Heart right ventricle (tissue), 16 donors: Measurements from ENCODE around the gene NTPCR. TPM values are rescaled to one million over a fixed set of nuclear protein-coding genes. Genes with fewer than 3 reads are reported as not detected.

Source experiments
- ATAC-seq, 8 donors: fragments of 200-7000 bp; cut with Tn5 transposase; one replicate each; pipeline ENCODE4 v1.9.1; 2020; ENCODE audit warnings: mild to moderate bottlenecking in 8 of 8, moderate library complexity in 8 of 8, moderate number of reproducible peaks in 1 of 8
- DNase-seq, 2 donors: peaks; one replicate each; pipeline ENCODE4 v3.0.0-alpha.2; 2020
- H3K27ac ChIP-seq, 10 donors: fragments of 200-600 bp; sonication (generic) in 2 of 10; one replicate each; pipeline versions ENCODE4 v1.5.0 to v1.8.0; 2020 to 2022; ENCODE audit warnings: mild to moderate bottlenecking in 3 of 10
- H3K27me3 ChIP-seq, 7 donors: fragments of 200-600 bp; one replicate each; pipeline ENCODE4 v1.8.0; 2021 to 2022; ENCODE audit warnings: mild to moderate bottlenecking in 2 of 7
- H3K36me3 ChIP-seq, 9 donors: fragments of 200-600 bp; sonication (generic) in 1 of 9; one replicate each; pipeline versions ENCODE4 v1.5.0 to v1.8.0; 2020 to 2022; ENCODE audit warnings: mild to moderate bottlenecking in 2 of 9
- H3K4me1 ChIP-seq, 9 donors: fragments of 200-600 bp; sonication (generic) in 1 of 9; one replicate each; pipeline versions ENCODE4 v1.5.0 to v1.8.0; 2020 to 2022; ENCODE audit warnings: mild to moderate bottlenecking in 4 of 9
- H3K4me3 ChIP-seq, 10 donors: fragments of 200-600 bp; sonication (generic) in 2 of 10; one replicate each; pipeline versions ENCODE4 v1.5.0 to v1.8.0; 2020 to 2022; ENCODE audit warnings: mild to moderate bottlenecking in 7 of 10, moderate library complexity in 2 of 10
- H3K9me3 ChIP-seq, 11 donors: fragments of 200-600 bp in 10 of 11; sonication (generic) in 2 of 11; one replicate each; pipeline versions ENCODE4 v1.5.0 to v1.8.0; 2013 to 2022; ENCODE audit warnings: mild to moderate bottlenecking in 2 of 11, control low read depth in 1 of 11, moderate library complexity in 1 of 11
- CTCF ChIP-seq, 9 donors: fragments of 200-600 bp; sonication (generic) in 2 of 9; IDR thresholded peaks; one replicate each; pipeline versions ENCODE4 v1.5.0 to v1.8.0; 2021 to 2022; ENCODE audit warnings: antibody characterized with exemption in 9 of 9, mild to moderate bottlenecking in 5 of 9, moderate library complexity in 1 of 9
- WGBS, 2 donors: extraction: QIAGEN DNeasy Blood & Tissue Kit; methylation state at CpG; one replicate each; pipeline ENCODE4 v1.1.7; 2013; ENCODE audit warnings: inconsistent platforms in 1 of 2; 5-methylcytosine and 5-hydroxymethylcytosine counted together
- intact Hi-C, 10 donors: fragments of 100-400 bp; cut with DNase I; formaldehyde crosslinking; loops; one replicate each; pipeline versions ENCODE4 v1.11.1 to v1.14.2; 2022
- polyA plus RNA-seq, 2 donors: library from polyadenylated mRNA; stranded (reverse); fragments of 200-250 nt; gene quantifications; one replicate each; pipeline ENCODE4 v1.2.3, GENCODE V29; 2013
- total RNA-seq, 10 donors: library from RNA; stranded (reverse); fragmentation: NEBNext Ultra II Directional in 3 of 10; extraction: Animal tissue kit (Norgen Biotek cat#: 25700) in 3 of 10; gene quantifications; one replicate each; pipeline versions ENCODE4 v1.2.1 to v1.2.4, GENCODE V29; 2021 to 2023
- donor health status: Arrhythmogenic right ventricular cardiomyopathy.
- donor health status: ischemic (EF 13 %, LVEDD 7.1; RV severe dilation, severe dysfunction).
- donor health status: healthy with polysubstance abuse.
- donor health status: DM: no; HTN: yes; CAD: no.
- donor health status: DM: no; HTN: no; CAD: no.
- donor health status: ischemic (EF 25% LVEDD 6.9; RV normal size, moderate dysfunction).
- donor health status: ischemic (EF 25% LVEDD 5.7; RV mildly dilated, moderate dysfunction).
- donor health status: healthy.
- donor health status: DM: yes; HTN: yes; CAD: no.
- donor health status: Ischemic cardiomyopathy.
- donor health status: ischemic (EF 35%, LVEDD 5.7; RV mildly dilated, moderate dysfunction).
- donor health status: nonischemic (EF 11% LVEDD 7.7; RV severe dilation, severe dysfunction).
- donor health status: DM: yes; HTN: yes; CAD: no.
- donor health status: PGD.
- donor health status: ischemic (EF 29% LVEDD 5.4; RV normal size, mild dysfunction).
- donor health status: nonischemic (EF 23%, LVEDD 6.1; RV moderate dilation, normal function).

Gene NTPCR
- total and polyA plus RNA-seq, 12 donors: 51.2 to 88.4 (median 56.8) TPM

GRCh38 chr1:232983817-232984567, 33.6 kb downstream of the NTPCR start:
- Histone ChIP-seq H3K36me3 (peaks cover 0 to 12% (median 0%) of the 10 kb centered on the region in 9 donors), H3K9me3 (no peaks in the 10 kb centered on the region), H3K27me3 (no peaks in the 10 kb centered on the region), H3K4me1 (peaks cover 0 to 14% (median 0%) of the 10 kb centered on the region in 9 donors), H3K27ac (no peak overlapping the region), H3K4me3 (no peak overlapping the region)
- 87 to 92% methylated on average over 25 of the region's 25 CpGs for WGBS, 2 donors
- TF ChIP-seq CTCF (IDR thresholded peaks at IDR 0.05): no peak
- DNase-seq: no peak
- intact Hi-C loops: no loop called here
- no peak for ATAC-seq

- DNase-seq (no peak), ATAC-seq (no peak)
- Histone ChIP-seq H3K27me3 (no peaks in the 10 kb centered on the region), H3K4me1 (peaks cover 0 to 14% (median 0%) of the 10 kb centered on the region in 9 donors), H3K27ac (no peak overlapping the region), H3K4me3 (no peak overlapping the region), H3K36me3 (peaks cover 0 to 6% (median 0%) of the 10 kb centered on the region in 9 donors), H3K9me3 (no peaks in the 10 kb centered on the region)
- no peak for TF ChIP-seq CTCF (IDR thresholded peaks at IDR 0.05)
- 93 to 94% methylated on average over 10 of the region's 10 CpGs for WGBS, 2 donors
- intact Hi-C loops: no loop called here
Observed at GRCh38 chr1:232984577-232985425, 34.4 kb downstream of the NTPCR start.

GRCh38 chr1:232985882-232986526, 35.6 kb downstream of the NTPCR start:
- no peak for TF ChIP-seq CTCF (IDR thresholded peaks at IDR 0.05)
- ATAC-seq (peak in 2 of 8 donors; percentile 6 to 33), DNase-seq (no peak)
- intact Hi-C loops: no loop called here
- no peak overlapping the region for H3K27ac ChIP-seq
- H3K36me3 ChIP-seq: peaks cover 0 to under 1% (median 0%) of the 10 kb centered on the region in 9 donors
- WGBS, 2 donors: 85 to 87% methylated on average over 31 of the region's 31 CpGs
- no peak overlapping the region for H3K4me3 ChIP-seq
- H3K9me3 ChIP-seq: no peaks in the 10 kb centered on the region
- peaks cover 0 to 14% (median 0%) of the 10 kb centered on the region in 9 donors for H3K4me1 ChIP-seq
- no peaks in the 10 kb centered on the region for H3K27me3 ChIP-seq

GRCh38 chr1:232986527-232986922, 36.1 kb downstream of the NTPCR start:
- TF ChIP-seq CTCF (IDR thresholded peaks at IDR 0.05): no peak
- ATAC-seq: peak in 3 of 8 donors; percentile 7 to 22 (median 14)
- Histone ChIP-seq H3K9me3 (no peaks in the 10 kb centered on the region), H3K4me3 (no peak overlapping the region), H3K4me1 (peaks cover 0 to 14% (median 0%) of the 10 kb centered on the region in 9 donors), H3K27ac (no peak overlapping the region), H3K27me3 (no peaks in the 10 kb centered on the region), H3K36me3 (no peaks in the 10 kb centered on the region)
- no peak for DNase-seq
- WGBS, 2 donors: 88 to 91% methylated on average over 5 of the region's 5 CpGs
- intact Hi-C loops: no loop called here
